AG20443 (cell line): ENCODE results near the gene CHST7.
A peak's percentile ranks its signal among the peaks of the same experiment; 100 is the strongest.
"Not testable (repeated sequence)": the region's sequence is repeated elsewhere in the genome, so short reads cannot be mapped to it uniquely, and the experiment has no call there.

Experiments used
- DNase-seq: peaks from one replicate; pipeline ENCODE4 v3.0.0; 2012; ENCODE audit warnings: low spot score, mixed read lengths

CHST7 gene

DNA sequence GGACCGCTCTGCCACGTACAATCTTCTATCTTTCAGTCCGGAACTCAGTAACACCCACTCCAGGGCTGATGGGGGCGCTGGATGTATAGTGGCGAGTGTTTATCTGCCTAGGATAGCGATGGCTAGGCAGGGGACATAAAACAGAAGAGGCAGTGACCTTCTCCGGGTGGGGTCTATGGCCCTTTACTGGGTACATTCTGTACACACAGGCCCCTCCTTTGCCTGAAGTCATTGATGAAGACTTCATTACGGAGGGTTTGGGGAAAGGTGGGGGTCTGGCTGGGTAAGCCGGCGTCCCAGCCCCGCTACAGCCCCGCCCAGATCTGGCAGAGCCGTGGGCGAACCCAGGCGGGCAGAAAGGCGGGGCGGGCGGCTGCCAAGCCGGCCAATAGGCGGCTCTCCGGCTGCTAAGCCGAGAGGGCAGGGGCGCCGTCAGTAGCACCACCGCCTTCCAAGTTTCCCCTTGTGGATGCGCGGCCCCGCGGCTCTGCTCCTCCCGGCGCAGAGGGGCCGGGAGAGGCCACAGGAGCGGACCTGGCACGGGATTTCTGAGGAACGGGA, at the start of gene CHST7:
Gene CHST7 (plus strand): TSS at position 435 of the 561 bp plus-strand sequence. CDS start 167 bp downstream, outside the sequence.
- peak; percentile 72 for DNase-seq

DNA sequence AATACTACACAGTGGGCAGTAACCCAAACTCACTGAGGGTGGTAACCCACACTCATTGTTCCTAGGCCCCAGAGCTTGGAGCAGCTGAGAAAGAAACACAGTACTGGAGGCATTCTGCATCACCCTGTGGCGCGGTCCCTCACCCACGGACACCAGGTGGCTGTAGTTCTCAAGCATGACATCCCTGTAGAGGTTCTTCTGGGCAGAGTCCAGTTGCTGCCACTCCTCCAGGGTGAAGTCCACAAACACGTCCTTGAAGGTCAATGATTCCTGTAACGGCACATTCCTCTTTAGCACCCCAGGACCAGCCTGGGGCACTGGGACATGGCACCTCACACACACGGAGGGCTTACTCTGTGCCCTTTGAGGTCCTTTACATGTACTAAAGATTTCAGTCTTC, 44.9 kb upstream of the CHST7 start:
- not testable (repeated sequence) for DNase-seq

DNA sequence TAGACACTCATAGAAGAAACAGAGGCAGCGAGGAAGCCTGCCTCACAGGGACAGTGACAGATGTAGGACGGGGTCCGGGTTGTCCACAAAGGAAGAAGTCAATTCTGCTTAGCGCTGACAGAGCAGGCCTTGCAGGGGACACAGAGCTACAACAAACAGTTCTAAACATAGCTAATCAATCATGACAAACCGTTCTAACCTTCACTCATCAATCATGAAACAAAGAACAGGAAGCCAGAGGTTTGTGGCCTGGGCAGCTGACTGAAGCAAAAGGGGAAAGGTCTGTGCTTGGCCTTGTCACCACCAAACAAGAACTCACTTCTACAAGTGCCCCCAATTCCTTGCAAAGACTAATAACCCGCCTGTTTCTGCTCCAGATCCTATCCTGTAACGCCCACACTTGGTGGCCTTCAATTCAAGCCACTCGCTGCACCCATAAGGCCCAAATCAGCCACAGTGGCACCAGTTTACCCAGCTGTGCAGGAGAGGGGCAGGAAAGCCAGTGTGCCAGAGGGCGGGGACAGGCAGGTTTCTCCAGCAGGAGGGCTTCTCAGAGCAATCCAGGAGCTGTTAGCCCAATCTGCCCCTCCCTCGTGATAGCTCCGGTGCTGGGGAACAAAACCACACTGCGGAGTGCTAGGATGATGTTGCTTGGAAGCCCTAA, 43.7 kb upstream of the CHST7 start:
- not testable (repeated sequence) for DNase-seq

- DNase-seq = not testable (repeated sequence)
These were observed 43.1 kb upstream of the CHST7 start for GRCh38 chrX:46530404-46530908.

DNA sequence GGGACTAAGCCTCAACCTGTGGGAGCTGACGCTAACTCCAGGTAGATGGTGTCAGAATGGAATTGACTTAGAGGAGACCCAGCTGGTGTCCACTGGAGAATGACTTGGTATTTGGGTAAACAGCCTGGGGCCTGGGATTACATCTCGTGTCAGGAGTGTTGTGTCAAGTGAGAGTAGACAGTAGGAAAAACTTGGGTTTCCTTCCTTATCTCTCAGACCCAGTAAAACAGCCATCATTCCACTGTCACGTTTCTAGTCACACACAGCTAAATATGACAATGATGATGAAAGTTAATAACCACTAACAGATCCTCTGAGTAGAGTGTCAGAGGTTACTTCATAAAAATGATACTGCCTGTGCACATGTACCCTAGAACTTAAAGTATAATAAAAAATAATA, 42.1 kb upstream of the CHST7 start:
- DNase-seq = no peak

DNA sequence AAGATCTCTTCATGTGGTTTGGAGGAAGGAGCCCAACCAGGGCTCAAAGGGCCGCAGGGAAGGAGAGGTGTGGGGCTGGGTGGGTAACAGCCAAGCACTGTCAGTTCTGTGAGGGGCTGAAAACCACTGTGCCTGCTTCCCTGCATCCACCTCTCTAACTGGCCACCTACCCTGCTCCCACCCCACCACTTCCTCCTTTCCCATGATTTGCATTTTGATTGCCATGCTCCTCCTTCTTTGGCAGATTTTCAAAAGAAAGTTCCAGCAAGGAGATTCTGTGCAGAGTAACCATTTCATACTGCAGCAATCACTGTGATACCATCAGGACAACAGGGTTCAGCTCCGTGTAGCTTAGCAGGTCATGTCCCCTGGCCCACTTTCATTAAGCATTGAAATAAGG, 30.1 kb upstream of the CHST7 start:
- no peak for DNase-seq

DNA sequence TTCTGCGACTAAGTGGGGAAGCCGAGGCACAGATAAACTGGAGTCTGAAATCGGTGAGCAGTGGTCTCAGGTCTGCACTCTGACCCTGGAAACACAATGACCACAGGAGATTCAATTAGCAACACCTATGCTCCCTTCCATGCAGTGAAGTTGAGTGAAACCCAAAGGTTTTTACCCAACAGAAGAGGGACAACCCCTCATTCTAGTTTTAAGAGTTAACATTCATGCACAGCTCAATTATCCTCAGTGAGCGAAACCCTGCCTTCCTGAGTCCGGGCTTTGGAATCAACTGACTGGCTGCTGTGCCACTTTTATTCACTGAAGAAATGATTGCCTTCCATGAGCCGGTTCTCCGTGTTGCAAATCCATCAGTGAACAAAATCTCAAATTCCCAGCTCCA, 29.0 kb upstream of the CHST7 start:
- DNase-seq = not testable (repeated sequence)

DNA sequence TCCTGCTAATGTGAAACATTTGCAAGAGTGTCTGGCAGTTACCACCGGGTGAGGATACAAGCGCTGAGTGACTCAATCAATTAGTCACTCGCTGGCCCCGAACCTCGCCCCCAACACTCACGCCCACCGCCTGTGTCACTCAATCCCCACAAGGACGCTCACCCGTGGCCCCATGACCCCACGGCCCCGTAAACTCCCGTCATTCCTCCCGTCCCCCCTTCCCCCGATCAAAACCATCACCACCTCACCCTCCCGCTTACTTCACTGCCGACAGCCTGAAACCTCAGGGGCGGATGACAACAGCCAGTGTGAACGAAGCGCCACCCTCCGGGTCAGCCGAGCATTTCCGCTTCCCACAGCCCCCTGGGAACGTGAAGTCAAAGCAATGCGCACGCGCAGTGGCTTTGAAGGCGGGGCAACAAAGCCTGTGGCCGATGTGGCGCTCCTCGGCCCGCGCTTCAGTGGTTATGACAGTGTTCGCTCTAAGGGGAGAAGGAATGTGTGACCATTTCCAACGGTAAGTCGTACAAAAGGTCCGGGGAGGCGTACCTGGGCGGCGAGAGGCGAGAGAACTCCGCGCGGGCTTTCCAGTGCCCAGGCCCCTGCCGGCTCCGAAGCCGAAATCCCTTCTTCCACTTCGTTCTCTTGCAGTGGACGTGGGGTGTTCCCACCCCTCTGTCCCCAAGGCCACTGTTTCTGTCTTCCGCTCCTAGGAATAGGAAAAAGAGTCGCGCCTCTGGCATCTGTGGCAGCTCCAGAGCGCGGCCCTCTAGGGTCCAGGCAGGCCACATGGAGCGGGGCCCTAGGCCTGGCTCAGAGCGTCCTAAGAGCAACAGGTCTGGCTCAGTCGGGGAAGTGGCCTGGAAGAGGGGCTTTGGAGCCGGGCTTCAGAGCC, 28.2 kb upstream of the CHST7 start, which contains the start of gene ZNF674:
Gene ZNF674 (minus strand): TSS at position 311 of the 895 bp plus-strand sequence. CDS start 3,334 bp downstream, outside the sequence.
- peak; percentile 90 for DNase-seq

DNA sequence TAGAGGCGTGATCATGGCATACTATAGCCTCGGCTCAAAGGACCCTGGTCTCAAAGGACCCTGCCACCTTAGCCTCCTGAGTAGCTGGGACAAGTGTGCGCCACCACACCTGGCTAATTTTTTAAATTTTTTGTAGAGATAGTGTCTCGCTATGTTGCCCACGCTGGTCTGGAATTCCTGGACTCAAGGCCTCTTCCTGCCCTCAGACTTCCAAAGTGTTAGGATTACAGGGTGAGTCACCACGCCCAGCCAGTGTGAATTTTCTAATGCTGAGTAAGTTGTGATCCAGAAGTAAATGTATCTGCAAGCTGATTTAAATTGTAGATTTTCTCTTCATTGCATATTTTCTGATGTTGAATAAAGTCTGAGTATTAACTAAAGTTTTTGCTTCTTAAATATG, 25.7 kb upstream of the CHST7 start:
- peak; percentile 25 for DNase-seq

GRCh38 chrX:46549914-46550313, 23.7 kb upstream of the CHST7 start:
- no peak for DNase-seq

GRCh38 chrX:46551494-46552128, 22.0 kb upstream of the CHST7 start:
- no peak for DNase-seq

- no peak for DNase-seq
These were observed 19.6 kb upstream of the CHST7 start for GRCh38 chrX:46553935-46554334.

GRCh38 chrX:46554942-46555341, 18.6 kb upstream of the CHST7 start:
- no peak for DNase-seq

- DNase-seq = no peak
These were observed 14.5 kb upstream of the CHST7 start for GRCh38 chrX:46559062-46559461.

DNA sequence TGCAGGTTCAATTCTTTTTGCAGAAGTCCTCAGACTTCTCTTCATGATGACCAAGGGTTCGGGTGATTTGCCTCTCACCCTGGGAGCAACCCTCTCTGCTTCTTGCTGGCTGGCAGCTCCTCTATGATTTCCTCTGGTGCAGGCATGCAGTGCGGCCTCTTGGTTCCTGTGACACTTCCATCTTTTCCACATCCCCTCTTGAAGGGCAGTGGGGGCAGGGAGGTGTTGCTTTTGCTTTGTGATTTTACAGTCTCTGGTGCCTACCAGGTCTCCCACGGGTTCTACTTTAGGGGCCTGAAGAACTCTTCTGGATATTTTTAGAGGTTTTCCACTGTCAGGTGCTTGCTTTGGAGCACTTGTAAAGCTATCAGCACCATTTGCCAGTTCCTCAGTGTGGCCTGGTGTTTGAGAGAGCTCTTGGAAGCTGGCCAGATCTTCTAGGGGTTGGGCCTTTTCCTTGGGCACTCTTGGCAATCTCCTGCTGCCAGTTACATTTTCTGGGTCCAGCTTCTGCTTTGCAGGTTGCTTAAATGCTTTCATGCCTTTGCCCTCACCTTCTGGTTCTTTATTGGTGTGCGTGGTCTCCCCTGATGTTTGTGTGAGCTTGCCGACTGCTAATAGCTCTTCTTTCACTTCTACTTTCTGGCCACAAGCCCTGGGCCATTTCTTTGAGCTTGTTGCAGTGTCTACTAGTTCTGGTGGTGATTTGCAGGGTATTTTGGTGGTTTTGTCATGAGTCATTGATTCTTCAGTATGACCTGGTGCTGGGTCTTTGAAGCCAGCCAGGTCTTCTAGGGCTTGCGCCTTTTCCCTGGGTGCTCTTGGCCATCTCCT, 11.5 kb upstream of the CHST7 start:
- no peak for DNase-seq

DNA sequence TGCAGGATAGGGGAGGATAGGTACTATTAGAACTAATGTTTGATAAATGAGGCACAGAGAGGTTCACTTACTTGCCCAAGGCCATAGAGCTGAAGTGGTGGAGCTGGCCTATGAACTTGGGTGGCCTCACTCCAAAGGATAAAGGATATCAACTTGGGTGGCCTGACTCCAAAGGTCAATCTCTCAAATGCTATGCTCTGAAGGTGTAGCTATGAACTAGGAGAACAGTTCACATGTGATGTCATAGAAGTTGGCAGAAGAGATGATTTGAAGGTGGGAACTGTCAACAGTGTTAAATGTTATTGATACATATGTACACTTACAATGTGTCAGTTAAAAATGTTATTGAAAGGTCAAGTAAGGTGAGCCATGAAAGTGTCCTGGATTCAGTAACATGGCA, 6.2 kb upstream of the CHST7 start:
- no peak for DNase-seq

- DNase-seq = no peak
These were observed 3.9 kb upstream of the CHST7 start for GRCh38 chrX:46569621-46570020.

DNA sequence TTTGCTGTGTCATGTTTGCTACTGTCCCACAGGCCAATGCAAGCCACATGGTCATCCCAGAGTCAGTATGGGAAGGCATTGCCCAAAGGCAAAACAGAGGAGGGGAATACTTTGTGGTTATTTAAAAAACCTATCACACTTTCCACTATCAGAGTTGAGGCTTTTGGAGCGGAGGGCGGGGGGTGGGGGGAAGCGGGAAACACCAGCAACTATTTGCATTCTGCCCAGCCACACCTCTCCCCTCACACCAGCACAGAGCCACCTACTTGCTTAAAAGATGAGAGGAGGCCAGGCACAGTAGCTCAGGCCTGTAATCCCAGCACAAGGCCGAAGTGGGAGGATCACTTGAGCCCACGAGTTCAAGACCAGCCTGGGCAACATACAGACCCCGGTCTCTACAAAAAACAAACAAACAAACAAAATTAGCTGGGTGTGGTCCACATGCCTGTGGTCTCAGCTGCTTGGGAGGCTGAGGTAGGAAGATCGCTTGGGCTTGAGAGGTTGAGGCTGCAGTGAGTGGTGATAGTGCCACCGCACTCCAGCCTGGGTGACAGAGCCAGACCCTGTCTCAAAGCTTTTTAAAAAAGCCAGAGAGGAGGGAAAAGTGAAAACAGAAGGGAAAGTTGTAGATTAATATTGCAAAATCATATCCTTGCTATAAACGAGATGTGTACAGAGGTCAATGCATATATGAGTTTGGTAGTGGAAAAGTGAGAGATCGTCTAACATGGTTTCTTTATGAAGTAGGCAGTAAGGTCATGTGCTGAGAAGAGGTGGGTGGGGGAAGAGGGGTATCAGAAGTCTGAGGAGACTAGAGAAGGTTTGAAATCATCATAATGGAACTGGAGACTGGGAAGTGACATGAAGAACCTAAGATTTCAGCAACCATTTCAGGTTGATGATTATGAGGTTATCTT, 1.9 kb upstream of the CHST7 start:
- DNase-seq = no peak

DNA sequence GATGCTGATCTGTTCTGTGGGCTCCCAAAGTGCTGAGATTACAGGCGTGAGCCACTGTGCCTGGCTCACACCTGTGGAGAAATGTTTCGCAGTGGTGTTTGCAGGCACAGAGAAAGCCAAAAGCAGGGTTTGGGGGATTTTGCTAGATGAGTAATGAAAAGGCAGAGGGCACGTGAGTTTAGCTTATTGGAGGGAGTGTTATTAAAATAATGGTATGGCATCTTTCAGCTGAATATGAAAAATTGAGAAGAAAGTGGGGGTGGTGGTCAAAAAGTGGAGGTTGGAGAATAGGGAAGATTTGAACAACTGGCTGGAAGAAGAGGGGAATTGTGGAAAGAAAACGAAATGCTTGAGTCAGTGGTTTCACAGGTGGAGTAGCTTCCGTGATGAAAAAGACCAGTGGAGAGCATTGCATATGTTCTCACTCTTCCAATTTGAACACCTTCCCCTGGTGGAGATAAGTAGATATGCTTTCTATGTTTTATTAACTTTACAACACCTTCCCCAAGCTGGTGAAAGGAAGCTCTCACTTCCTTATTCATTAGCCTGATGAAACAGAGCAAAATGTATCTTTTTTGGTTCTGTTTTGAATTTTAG, 1.1 kb upstream of the CHST7 start:
- no peak for DNase-seq
